Sigmoid colon (tissue), 4 donors: Measurements from ENCODE around the gene TAX1BP1.

Source experiments
- EP300 ChIP-seq, 4 donors: sonication (generic); formaldehyde crosslinking; IDR thresholded peaks; one replicate each; pipeline ENCODE4 v1.6.1; 2017; ENCODE audit warnings: antibody characterized with exemption in 4 of 4
- POLR2A ChIP-seq, 2 donors: fragments of 450-650 bp; IDR thresholded peaks; one replicate each; pipeline ENCODE4 v1.6.1; 2016; ENCODE audit warnings: antibody characterized with exemption in 2 of 2, mild to moderate bottlenecking in 2 of 2, moderate library complexity in 2 of 2
- POLR2AphosphoS5 ChIP-seq, 4 donors: sonication (generic); formaldehyde crosslinking; IDR thresholded peaks; one replicate each; pipeline ENCODE4 v1.6.1; 2017; ENCODE audit warnings: antibody characterized with exemption in 4 of 4
- TF ChIP-seq, protein P1 (sequence below), 4 experiments: fragments of 450-650 bp in 3 of 4; fragments of 200-600 bp in 1 of 4; IDR thresholded peaks; one replicate each; pipeline ENCODE4 v1.5.1; 2016 to 2019; ENCODE audit warnings: antibody characterized with exemption in 4 of 4, mild to moderate bottlenecking in 3 of 4, moderate library complexity in 2 of 4

DNA sequence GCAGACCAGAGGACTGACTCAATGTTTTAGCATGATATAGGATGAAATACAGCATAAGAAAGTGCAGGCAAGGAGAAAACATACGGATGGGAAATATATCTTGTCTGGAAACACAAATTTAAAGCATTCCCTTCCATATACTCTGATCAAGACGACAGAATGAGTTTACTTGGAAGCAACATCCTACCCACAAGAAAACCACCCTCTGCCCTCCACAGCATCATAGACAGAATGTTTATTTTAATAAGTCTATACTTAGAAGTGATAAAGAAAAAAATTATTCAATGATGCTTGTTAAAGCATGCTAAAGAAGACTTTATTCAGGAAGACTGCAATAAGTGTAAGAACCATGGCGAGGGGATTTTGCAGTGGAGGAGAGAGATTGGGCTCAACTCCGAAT, 44.9 kb upstream of the TAX1BP1 start:
- TF ChIP-seq, protein P1, sequence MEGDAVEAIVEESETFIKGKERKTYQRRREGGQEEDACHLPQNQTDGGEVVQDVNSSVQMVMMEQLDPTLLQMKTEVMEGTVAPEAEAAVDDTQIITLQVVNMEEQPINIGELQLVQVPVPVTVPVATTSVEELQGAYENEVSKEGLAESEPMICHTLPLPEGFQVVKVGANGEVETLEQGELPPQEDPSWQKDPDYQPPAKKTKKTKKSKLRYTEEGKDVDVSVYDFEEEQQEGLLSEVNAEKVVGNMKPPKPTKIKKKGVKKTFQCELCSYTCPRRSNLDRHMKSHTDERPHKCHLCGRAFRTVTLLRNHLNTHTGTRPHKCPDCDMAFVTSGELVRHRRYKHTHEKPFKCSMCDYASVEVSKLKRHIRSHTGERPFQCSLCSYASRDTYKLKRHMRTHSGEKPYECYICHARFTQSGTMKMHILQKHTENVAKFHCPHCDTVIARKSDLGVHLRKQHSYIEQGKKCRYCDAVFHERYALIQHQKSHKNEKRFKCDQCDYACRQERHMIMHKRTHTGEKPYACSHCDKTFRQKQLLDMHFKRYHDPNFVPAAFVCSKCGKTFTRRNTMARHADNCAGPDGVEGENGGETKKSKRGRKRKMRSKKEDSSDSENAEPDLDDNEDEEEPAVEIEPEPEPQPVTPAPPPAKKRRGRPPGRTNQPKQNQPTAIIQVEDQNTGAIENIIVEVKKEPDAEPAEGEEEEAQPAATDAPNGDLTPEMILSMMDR (IDR thresholded peaks at IDR 0.05), result no peak
- no peak for TF ChIP-seq POLR2A (IDR thresholded peaks at IDR 0.05)
- no peak for TF ChIP-seq EP300 (IDR thresholded peaks at IDR 0.05)
- TF ChIP-seq POLR2AphosphoS5 (IDR thresholded peaks at IDR 0.05), result no peak
